ENCODE measurements around the gene PAIP2. TPM values are rescaled to one million over a fixed set of nuclear protein-coding genes. Genes with fewer than 3 reads are reported as not detected.
A peak's percentile ranks its signal among the peaks of the same experiment; 100 is the strongest.
"Not testable (repeated sequence)": the region's sequence is repeated elsewhere in the genome, so short reads cannot be mapped to it uniquely, and the experiment has no call there.

Gene PAIP2
- total RNA-seq, 1 experiment from 2014 or later: 119 TPM

DNA sequence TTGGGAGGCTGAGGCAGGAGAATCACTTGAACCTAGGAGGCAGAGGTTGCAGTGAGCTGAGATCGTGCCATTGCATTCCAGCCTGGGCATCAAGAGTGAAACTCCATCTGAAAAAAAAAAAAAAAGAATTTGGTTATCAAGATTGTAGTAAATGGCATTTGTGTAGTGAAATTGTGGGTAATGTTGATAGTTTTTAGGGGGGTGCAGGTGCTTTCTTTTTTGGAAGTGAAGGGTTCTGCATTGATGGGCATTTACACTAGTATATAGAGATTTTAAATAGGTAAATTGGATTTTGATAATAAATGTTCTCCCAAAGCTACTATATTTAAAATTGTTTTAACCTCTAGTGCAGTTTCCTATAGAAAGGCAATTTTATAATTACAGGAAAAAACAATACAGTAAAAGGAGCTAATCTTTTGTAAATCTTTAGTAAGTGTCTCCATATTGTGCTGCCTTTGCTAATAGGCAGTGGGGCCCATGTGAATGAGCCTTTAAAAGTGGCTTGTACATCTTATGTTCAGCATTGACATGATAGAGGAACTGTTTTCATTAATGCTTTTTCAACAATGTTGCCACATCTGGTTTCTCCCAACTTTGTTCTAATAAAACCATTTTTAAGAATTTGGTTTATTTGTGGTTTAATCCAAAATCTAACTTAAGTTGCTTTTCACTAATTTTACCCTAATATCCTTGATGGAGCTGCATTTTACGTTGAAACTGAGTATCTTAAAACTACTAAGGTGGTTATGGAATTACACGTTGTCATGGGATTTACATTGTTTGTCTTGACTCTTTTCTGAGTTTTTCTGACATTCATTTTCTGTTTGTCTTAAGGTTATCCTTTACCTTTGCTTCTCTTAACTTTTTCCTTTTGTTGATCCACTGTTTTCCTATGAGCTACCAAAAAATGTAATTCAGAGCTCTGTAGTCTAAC lies 37.0 kb upstream of the PAIP2 start:
- Histone ChIP-seq H3K36me3 (peaks cover 26% of the 10 kb centered on the region), H3K9me3 (replicated peaks) (no peaks in the 10 kb centered on the region), H3K4me1 (replicated peaks) (no peaks in the 10 kb centered on the region), H3K27ac (no peak overlapping the region), H3K4me3 (no peak overlapping the region), H3K27me3 (replicated peaks) (no peaks in the 10 kb centered on the region)
- DNase-seq (ENCODE audit: low read depth in 1 of 2, low spot score in 2 of 2): no peak

DNA sequence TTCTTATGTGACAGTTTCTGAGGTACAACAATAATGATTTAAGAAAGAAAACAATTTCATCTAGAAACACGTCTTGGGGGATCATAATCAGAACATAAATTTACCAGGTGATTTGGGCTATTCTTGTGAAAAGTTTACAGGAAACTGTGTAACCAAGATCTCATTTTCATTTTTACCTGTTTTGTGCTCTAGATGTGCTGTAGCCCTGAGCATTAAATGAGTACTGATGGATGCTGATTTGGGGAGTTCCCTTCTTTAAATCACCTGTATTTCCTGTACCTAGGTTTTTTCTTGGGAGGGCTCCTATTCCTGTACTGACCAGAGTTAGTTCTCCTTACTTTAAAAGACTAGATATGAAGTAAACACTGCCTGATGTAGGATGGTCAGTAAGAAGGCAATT lies 35.5 kb upstream of the PAIP2 start:
- Histone ChIP-seq H3K4me3 (no peak overlapping the region), H3K36me3 (peaks cover 36% of the 10 kb centered on the region), H3K27ac (no peak overlapping the region), H3K27me3 (replicated peaks) (no peaks in the 10 kb centered on the region), H3K9me3 (replicated peaks) (no peaks in the 10 kb centered on the region), H3K4me1 (replicated peaks) (peaks cover 5% of the 10 kb centered on the region; the same call in 1 of the 2 replicates)
- no peak for DNase-seq (ENCODE audit: low read depth in 1 of 2, low spot score in 2 of 2)

DNA sequence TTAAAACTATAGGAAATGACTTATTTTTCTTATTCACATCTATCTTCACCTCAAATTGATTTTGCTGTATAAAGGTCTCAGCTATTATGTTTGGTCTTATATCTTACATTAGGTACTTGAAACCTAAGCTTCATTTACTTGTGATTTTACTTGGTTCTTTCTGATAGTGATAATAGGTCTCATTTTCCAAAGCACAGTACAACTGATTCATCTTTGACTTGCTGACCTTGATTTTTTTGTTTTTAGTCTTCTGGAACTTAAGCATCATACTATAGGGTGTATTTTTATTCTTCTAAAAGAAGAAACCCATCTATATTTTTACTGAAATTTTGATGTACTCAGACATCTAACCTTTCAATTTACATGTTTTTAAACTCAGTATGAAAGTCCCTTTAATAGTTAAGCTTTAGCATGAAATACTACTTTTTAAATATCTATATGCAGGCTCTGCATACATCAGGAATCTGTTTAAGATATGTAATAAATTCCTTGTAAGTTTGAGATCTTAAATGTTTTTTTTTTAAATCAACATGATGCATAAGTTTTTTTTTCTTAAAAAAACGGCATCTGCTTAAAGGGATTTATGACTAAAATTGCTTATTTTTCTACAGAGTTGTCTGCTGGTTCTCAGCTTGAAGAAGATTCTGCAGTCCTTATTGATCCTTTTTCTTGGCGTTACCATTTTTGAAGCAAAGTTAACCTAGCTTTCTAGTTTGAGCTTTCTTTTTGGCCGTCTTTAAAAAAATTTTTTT lies 34.9 kb upstream of the PAIP2 start:
- peaks cover 36% of the 10 kb centered on the region for H3K36me3 ChIP-seq
- H3K4me3 ChIP-seq: no peak overlapping the region
- no peak overlapping the region for H3K27ac ChIP-seq
- no peak for DNase-seq (ENCODE audit: low read depth in 1 of 2, low spot score in 2 of 2)
- peaks cover 5% of the 10 kb centered on the region; the same call in 1 of the 2 replicates for H3K4me1 ChIP-seq (replicated peaks)
- H3K9me3 ChIP-seq (replicated peaks): no peaks in the 10 kb centered on the region
- H3K27me3 ChIP-seq (replicated peaks): no peaks in the 10 kb centered on the region

DNA sequence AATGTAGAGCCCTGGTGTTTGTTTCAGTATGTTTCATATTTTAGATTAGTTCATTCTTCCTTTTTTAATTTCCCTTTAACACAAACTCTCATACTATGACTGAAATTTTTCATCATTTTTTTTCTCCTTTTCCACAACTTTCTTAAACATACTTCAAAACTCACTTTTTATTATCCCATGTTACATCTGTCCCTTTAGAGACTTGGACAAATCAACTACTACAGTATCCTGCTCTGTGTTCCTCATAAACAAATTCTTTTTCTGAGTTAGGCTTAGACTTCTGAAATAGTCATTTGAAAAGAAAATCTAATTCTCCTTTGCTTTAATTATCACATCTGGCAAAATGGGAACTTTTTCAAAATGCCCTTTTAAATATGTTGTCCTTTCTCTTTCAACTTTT lies 32.9 kb upstream of the PAIP2 start:
- Histone ChIP-seq H3K4me3 (no peak overlapping the region), H3K27me3 (replicated peaks) (no peaks in the 10 kb centered on the region), H3K27ac (no peak overlapping the region), H3K4me1 (replicated peaks) (peaks cover 5% of the 10 kb centered on the region; the same call in 1 of the 2 replicates), H3K9me3 (replicated peaks) (no peaks in the 10 kb centered on the region), H3K36me3 (peaks cover 34% of the 10 kb centered on the region)
- DNase-seq (ENCODE audit: low read depth in 1 of 2, low spot score in 2 of 2): no peak

DNA sequence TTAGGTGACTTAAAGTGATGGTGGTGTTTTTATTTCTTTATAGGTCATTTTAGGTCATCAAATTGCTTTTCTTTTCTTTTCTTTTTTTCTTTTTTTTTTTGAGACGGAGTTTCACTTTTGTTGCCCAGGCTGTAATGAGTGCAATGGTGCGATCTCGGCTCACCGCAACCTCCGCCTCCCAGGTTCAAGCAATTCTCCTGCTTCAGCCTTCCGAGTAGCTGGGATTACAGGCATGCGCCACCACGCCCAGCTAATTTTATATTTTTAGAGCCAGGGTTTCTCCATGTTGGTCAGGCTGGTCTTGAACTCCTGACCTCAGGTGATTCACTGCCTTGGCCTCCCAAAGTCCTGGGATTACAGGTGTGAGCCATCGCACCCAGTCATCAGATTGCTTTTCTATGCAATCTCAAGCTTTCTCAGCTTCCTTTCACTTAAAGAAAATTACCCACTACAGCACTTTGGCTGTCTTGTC lies 30.9 kb upstream of the PAIP2 start:
- H3K27ac ChIP-seq; H3K4me3 ChIP-seq; DNase-seq (ENCODE audit: low read depth in 1 of 2, low spot score in 2 of 2): not testable (repeated sequence)

DNA sequence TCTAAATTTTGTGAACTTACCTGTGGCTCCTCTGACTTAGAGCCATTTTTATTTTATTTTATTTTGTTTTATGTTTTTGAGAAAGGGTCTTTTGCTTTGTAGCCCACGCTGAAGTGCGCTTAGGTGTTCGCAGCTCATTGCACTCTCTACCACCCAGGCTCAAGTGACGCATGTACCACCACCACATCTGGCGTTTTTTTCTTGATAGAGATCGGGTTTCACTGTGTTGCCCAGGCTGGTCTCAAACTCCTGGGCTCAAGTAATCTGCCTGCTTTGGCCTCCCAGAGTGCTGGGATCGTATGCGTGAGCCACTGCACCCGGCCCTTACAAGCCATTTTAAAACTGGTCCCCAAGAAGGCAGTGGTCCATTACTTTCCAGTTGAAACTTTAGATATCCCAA lies 29.6 kb upstream of the PAIP2 start:
- Histone ChIP-seq H3K9me3 (replicated peaks) (no peaks in the 10 kb centered on the region), H3K36me3 (peaks cover 66% of the 10 kb centered on the region), H3K4me3 (no peak overlapping the region), H3K4me1 (replicated peaks) (peaks cover 5% of the 10 kb centered on the region; the same call in 1 of the 2 replicates), H3K27me3 (replicated peaks) (no peaks in the 10 kb centered on the region), H3K27ac (no peak overlapping the region)
- no peak for DNase-seq (ENCODE audit: low read depth in 1 of 2, low spot score in 2 of 2)

More for the DNA sequence above, 30.9 kb upstream of the PAIP2 start:
- not testable (repeated sequence) for H3K27me3 ChIP-seq (replicated peaks); H3K9me3 ChIP-seq (replicated peaks); H3K4me1 ChIP-seq (replicated peaks)
- peaks cover 53% of the 10 kb centered on the region for H3K36me3 ChIP-seq

- Histone ChIP-seq H3K9me3 (replicated peaks) (no peaks in the 10 kb centered on the region), H3K27ac (no peak overlapping the region), H3K27me3 (replicated peaks) (no peaks in the 10 kb centered on the region), H3K4me3 (no peak overlapping the region), H3K4me1 (replicated peaks) (peaks cover 5% of the 10 kb centered on the region; the same call in 1 of the 2 replicates), H3K36me3 (peaks cover 74% of the 10 kb centered on the region)
- DNase-seq (ENCODE audit: low read depth in 1 of 2, low spot score in 2 of 2): no peak
Measured at GRCh38 chr5:139314276-139314675, 27.4 kb upstream of the PAIP2 start.

GRCh38 chr5:139315056-139315615 lies 26.5 kb upstream of the PAIP2 start:
- Histone ChIP-seq H3K27ac (no peak overlapping the region), H3K9me3 (replicated peaks) (no peaks in the 10 kb centered on the region), H3K4me3 (no peak overlapping the region), H3K27me3 (replicated peaks) (no peaks in the 10 kb centered on the region), H3K36me3 (peaks cover 74% of the 10 kb centered on the region), H3K4me1 (replicated peaks) (peaks cover 5% of the 10 kb centered on the region; the same call in 1 of the 2 replicates)
- DNase-seq (ENCODE audit: low read depth in 1 of 2, low spot score in 2 of 2): no peak

DNA sequence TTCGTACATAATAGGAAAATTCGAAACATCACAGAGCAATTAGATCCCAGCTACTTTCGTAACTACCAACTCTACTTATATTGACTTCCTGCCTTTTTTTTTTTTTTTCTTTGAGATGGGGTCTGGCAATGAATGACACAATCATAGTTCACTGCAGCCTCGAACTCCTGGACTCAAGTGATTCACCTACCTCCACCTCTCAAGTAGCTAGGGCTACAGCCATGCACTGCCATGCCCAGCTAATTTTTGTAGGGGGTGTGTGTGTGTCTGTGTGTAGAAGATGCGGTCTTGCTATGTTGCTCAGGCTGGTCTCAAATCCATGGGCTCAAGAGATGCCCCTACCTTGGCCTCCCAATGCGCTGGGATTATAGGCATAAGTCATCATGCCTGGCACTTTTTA lies 5.8 kb upstream of the PAIP2 start:
- H3K27me3 ChIP-seq (replicated peaks): no peaks in the 10 kb centered on the region
- DNase-seq (ENCODE audit: low read depth in 1 of 2, low spot score in 2 of 2): peak in 1 of 2 experiments; percentile 40
- H3K9me3 ChIP-seq (replicated peaks): no peaks in the 10 kb centered on the region

DNA sequence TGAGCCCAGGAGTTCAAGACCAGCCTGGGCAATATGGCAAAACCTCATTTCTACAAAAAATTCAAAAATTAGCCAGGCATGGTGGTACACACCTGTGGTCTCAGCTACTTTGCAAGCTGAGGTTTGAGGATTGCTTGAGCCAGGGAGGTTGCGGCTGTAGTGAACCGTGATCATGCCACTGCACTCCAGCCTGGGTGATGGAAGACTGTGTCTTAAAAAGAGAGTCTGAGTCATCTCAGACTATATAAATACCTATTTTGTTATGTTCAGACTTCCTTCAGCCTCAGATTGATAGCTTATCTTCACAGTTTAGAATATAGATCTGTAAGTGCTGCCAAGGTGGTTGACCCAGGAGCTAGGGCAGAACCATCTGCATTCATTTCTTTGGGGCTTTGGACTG lies 1.6 kb upstream of the PAIP2 start:
- Histone ChIP-seq H3K36me3 (peaks cover 14% of the 10 kb centered on the region), H3K27me3 (replicated peaks) (no peaks in the 10 kb centered on the region), H3K27ac (no peak overlapping the region), H3K4me3 (no peak overlapping the region), H3K4me1 (replicated peaks) (peaks cover 13% of the 10 kb centered on the region), H3K9me3 (replicated peaks) (no peaks in the 10 kb centered on the region)
- DNase-seq (ENCODE audit: low read depth in 1 of 2, low spot score in 2 of 2): no peak

More for the DNA sequence above, 5.8 kb upstream of the PAIP2 start:
- no peak overlapping the region for H3K27ac ChIP-seq
- no peak overlapping the region for H3K4me3 ChIP-seq
- H3K4me1 ChIP-seq (replicated peaks): 0 out of 2 replicates have a peak, but pooled peaks cover under 1% of the 10 kb centered on the region
- H3K36me3 ChIP-seq: peaks cover 26% of the 10 kb centered on the region

GRCh38 chr5:139341187-139341688 lies 416 bp upstream of the PAIP2 start:
- DNase-seq (ENCODE audit: low read depth in 1 of 2, low spot score in 2 of 2): no peak
- peaks cover 13% of the 10 kb centered on the region for H3K4me1 ChIP-seq (replicated peaks)
- H3K4me3 ChIP-seq: peak overlapping the region; percentile 77
- H3K36me3 ChIP-seq: peaks cover 14% of the 10 kb centered on the region
- H3K9me3 ChIP-seq (replicated peaks): no peaks in the 10 kb centered on the region
- H3K27me3 ChIP-seq (replicated peaks): no peaks in the 10 kb centered on the region
- H3K27ac ChIP-seq: no peak overlapping the region

DNA sequence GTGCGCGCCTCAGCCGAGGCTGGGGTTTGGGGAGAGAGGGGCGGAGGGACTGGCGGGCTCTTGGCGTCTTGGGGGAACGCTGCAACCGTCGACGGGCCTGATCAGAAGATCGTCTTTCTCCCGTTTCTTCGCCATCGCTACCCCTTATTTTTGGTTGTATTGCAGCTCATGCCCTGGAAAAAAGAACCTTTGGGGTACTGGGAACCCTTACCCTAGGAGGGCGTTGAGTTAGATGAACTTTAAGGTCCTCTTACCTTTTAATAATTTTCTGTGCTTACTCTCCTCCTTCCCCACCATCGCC lies 719 bp downstream of the PAIP2 start:
- Histone ChIP-seq H3K9me3 (replicated peaks) (no peaks in the 10 kb centered on the region), H3K4me1 (replicated peaks) (peaks cover 13% of the 10 kb centered on the region), H3K4me3 (peak overlapping the region; percentile 77), H3K27me3 (replicated peaks) (no peaks in the 10 kb centered on the region), H3K27ac (peak overlapping the region; percentile 94), H3K36me3 (peaks cover 16% of the 10 kb centered on the region)
- no peak for DNase-seq (ENCODE audit: low read depth in 1 of 2, low spot score in 2 of 2)

DNA sequence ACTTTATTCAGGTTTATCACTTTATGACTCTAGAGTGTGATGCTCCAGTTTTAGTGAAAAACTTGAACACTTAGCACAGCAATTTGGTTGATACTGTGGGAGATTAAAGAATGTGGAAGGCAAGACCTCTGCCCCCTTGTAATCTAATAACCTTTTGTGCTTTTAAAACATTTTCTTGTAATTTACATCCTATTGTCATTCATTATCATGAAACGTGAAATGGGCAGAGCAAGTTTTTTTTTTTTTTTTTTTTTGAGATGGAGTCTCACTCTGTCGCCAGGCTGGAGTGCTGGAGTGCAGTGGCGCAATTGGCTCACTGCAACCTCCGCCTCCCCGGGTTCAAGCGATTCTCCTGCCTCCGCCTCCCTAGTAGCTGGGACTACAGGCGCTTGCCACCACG lies 1.8 kb downstream of the PAIP2 start:
- DNase-seq (ENCODE audit: low read depth in 1 of 2, low spot score in 2 of 2): no peak
- Histone ChIP-seq H3K36me3 (peaks cover 20% of the 10 kb centered on the region), H3K4me3 (no peak overlapping the region; the same call in 1 of the 2 replicates), H3K27ac (no peak overlapping the region), H3K4me1 (replicated peaks) (peaks cover 13% of the 10 kb centered on the region), H3K27me3 (replicated peaks) (no peaks in the 10 kb centered on the region), H3K9me3 (replicated peaks) (no peaks in the 10 kb centered on the region)

Measured in SJSA1 (cell line).